IMR-90 (cell line): ENCODE data around the gene MIEF2. TPM values are rescaled to one million over a fixed set of nuclear protein-coding genes. Genes with fewer than 3 reads are reported as not detected.

ENCODE experiments used
- ATAC-seq: fragments of 200-7000 bp; cut with Tn5 transposase; 2 replicates; pipeline ENCODE4 v1.9.1; 2020; ENCODE audit warnings: low read depth, mild to moderate bottlenecking, moderate library complexity
- BruUV-seq: library from RNA; stranded (reverse); fragments of 400-500 nt; replicated peaks from 2 replicates; lab custom pipeline; 2021; lab: Mats Ljungman, UMichigan
- CTCF ChIA-PET: fragments of 300-600 bp; formaldehyde crosslinking; extraction: SDS; loops from one replicate; lab custom pipeline; 2021; ENCODE audit warnings: antibody characterized with exemption; lab: Yijun Ruan, JAX
- POLR2A ChIA-PET: fragments of 300-600 bp; sonication (Branson Sonifier 250); formaldehyde crosslinking; loops from one replicate; lab custom pipeline; 2022; ENCODE audit warnings: antibody characterized with exemption; ENCODE audit not compliant: unreplicated experiment; lab: Charles Lee
- DNase-seq: peaks from one replicate; pipeline ENCODE4 v3.0.0; 2013
- H2AFZ ChIP-seq: replicated peaks from 2 replicates; pipeline ENCODE3; 2013; ENCODE audit warnings: low read length, mild to moderate bottlenecking; ENCODE audit not compliant: poor library complexity
- H2AK5ac ChIP-seq: 2 replicates; pipeline ENCODE4 v1.6.1; 2013; ENCODE audit warnings: low read depth, low read length, inconsistent platforms
- H2AK9ac ChIP-seq: replicated peaks from 2 replicates; pipeline ENCODE3; 2013; ENCODE audit warnings: mild to moderate bottlenecking, low read depth, low read length, moderate library complexity; ENCODE audit not compliant: poor library complexity
- H2BK120ac ChIP-seq: 2 replicates; pipeline ENCODE4 v1.6.1; 2013; ENCODE audit warnings: low read depth, low read length, inconsistent platforms
- H2BK15ac ChIP-seq: 3 replicates; pipeline ENCODE4 v1.6.1; 2013; ENCODE audit warnings: low read depth, low read length, inconsistent platforms
- H2BK20ac ChIP-seq: 2 replicates; pipeline ENCODE4 v1.6.1; 2013; ENCODE audit warnings: low read depth, mild to moderate bottlenecking, inconsistent platforms, low read length, moderate library complexity
- H2BK5ac ChIP-seq: 2 replicates; pipeline ENCODE4 v1.6.1; 2013; ENCODE audit warnings: mild to moderate bottlenecking, low read depth, low read length, inconsistent platforms; ENCODE audit not compliant: poor library complexity, severe bottlenecking
- H3K14ac ChIP-seq: replicated peaks from 2 replicates; pipeline ENCODE4 v1.6.1; 2013; ENCODE audit warnings: low read depth, low read length, inconsistent platforms
- H3K18ac ChIP-seq: 2 replicates; pipeline ENCODE4 v1.6.1; 2013; ENCODE audit warnings: low read depth, low read length, control low read depth
- H3K23ac ChIP-seq: 2 replicates; pipeline ENCODE4 v1.6.1; 2013; ENCODE audit warnings: low read depth, low read length, inconsistent platforms
- H3K27ac ChIP-seq: 2 replicates; pipeline ENCODE4 v1.5.1; 2013; ENCODE audit warnings: mild to moderate bottlenecking, control low read depth, low read length; ENCODE audit not compliant: insufficient read depth
- H3K27me3 ChIP-seq: 2 replicates; pipeline ENCODE4 v1.6.1; 2013; ENCODE audit warnings: low read length; ENCODE audit not compliant: control insufficient read depth, insufficient read depth
- H3K36me3 ChIP-seq: 2 replicates; pipeline ENCODE4 v1.6.1; 2013; ENCODE audit warnings: low read length, mixed read lengths; ENCODE audit not compliant: control insufficient read depth, insufficient read depth
- H3K4ac ChIP-seq: 2 replicates; pipeline ENCODE4 v1.6.1; 2013; ENCODE audit warnings: low read depth, low read length, inconsistent platforms
- H3K4me1 ChIP-seq: 2 replicates; pipeline ENCODE4 v1.6.1; 2013; ENCODE audit warnings: low read length, mixed read lengths; ENCODE audit not compliant: control insufficient read depth, insufficient read depth
- H3K4me2 ChIP-seq: 2 replicates; pipeline ENCODE4 v1.6.1; 2013; ENCODE audit warnings: low read depth, mild to moderate bottlenecking, control low read depth, low read length, moderate library complexity
- H3K4me3 ChIP-seq: 2 replicates; pipeline ENCODE4 v1.5.1; 2013; ENCODE audit warnings: low read depth, mild to moderate bottlenecking, control low read depth, low read length, moderate library complexity; ENCODE audit not compliant: insufficient read depth
- H3K56ac ChIP-seq: 2 replicates; pipeline ENCODE4 v1.6.1; 2013; ENCODE audit warnings: low read length, inconsistent platforms; ENCODE audit not compliant: insufficient read depth; ENCODE audit errors: extremely low read depth
- H3K79me1 ChIP-seq, 2 experiments: 2 replicates each; pipeline ENCODE4 v1.6.1; 2013; ENCODE audit warnings: low read length in 2 of 2, inconsistent platforms in 1 of 2, low read depth in 1 of 2
- H3K9ac ChIP-seq: 2 replicates; pipeline ENCODE4 v1.6.1; 2013; ENCODE audit warnings: low read depth, low read length, control low read depth
- H3K9me1 ChIP-seq: 2 replicates; pipeline ENCODE4 v1.6.1; 2013; ENCODE audit warnings: low read length, inconsistent platforms; ENCODE audit not compliant: insufficient read depth
- H3K9me3 ChIP-seq: 2 replicates; pipeline ENCODE4 v1.6.1; 2013; ENCODE audit warnings: low read length; ENCODE audit not compliant: control insufficient read depth, insufficient read depth
- H4K20me1 ChIP-seq: 2 replicates; pipeline ENCODE4 v1.6.1; 2013; ENCODE audit warnings: low read length, inconsistent platforms; ENCODE audit not compliant: insufficient read depth
- H4K5ac ChIP-seq: 2 replicates; pipeline ENCODE4 v1.6.1; 2013; ENCODE audit warnings: mild to moderate bottlenecking, low read depth, low read length, control low read depth
- H4K8ac ChIP-seq, 2 experiments: 2 replicates each; pipeline ENCODE4 v1.6.1; 2013; ENCODE audit warnings: low read depth in 2 of 2, low read length in 2 of 2, control low read depth in 1 of 2, inconsistent platforms in 1 of 2
- H4K91ac ChIP-seq: 2 replicates; pipeline ENCODE4 v1.6.1; 2013; ENCODE audit warnings: low read depth, low read length, inconsistent platforms; ENCODE audit not compliant: insufficient read depth
- CEBPB ChIP-seq: IDR thresholded peaks from 2 replicates; pipeline ENCODE4 v1.6.1; 2012; ENCODE audit warnings: low read depth, low read length, improper control_type of control experiment
- CHD1 ChIP-seq: IDR thresholded peaks from 2 replicates; pipeline ENCODE4 v1.6.1; 2012; ENCODE audit warnings: low read depth, low read length, improper control_type of control experiment
- MAFK ChIP-seq: IDR thresholded peaks from 2 replicates; pipeline ENCODE4 v1.6.1; 2012; ENCODE audit warnings: low read depth, low read length, improper control_type of control experiment
- POLR2A ChIP-seq: IDR thresholded peaks from 2 replicates; pipeline ENCODE4 v1.6.1; 2012; ENCODE audit warnings: mild to moderate bottlenecking, low read depth, low read length
- WGBS, 2 experiments: methylation state at CpG; one replicate each; pipeline versions ENCODE4 v1.1.5 to v1.1.7; 2013; ENCODE audit warnings: missing lambda C conversion rate in 2 of 2; ENCODE audit not compliant: insufficient read length in 1 of 2; ENCODE audit errors: extremely low coverage in 2 of 2; 5-methylcytosine and 5-hydroxymethylcytosine counted together
- dilution Hi-C: fragments of 300-500 bp; cut with HindIII; formaldehyde crosslinking; loops from one replicate; pipeline ENCODE4 v1.14.3; 2018; ENCODE audit warnings: low sequenced_read_pairs; ENCODE audit not compliant: unreplicated experiment
- in situ Hi-C: fragments of 300-500 bp; cut with MboI; formaldehyde crosslinking; loops from 3 replicates; pipeline ENCODE4 v1.14.3; 2019; ENCODE audit warnings: low sequenced_read_pairs, inconsistent platforms, mixed read lengths
- intact Hi-C: fragments of 100-400 bp; cut with micrococcal nuclease; formaldehyde crosslinking; loops from 2 replicates; pipeline ENCODE4 v1.10.0; 2022
- polyA plus RNA-seq, 3 experiments: library from polyadenylated mRNA; depleted of rRNA; stranded (reverse); fragments of >200 nt; gene quantifications; 2 replicates each; pipeline ENCODE4 v1.2.3, GENCODE V29; 2012; ENCODE audit warnings: low replicate concordance in 1 of 3
- total RNA-seq: library from RNA; depleted of rRNA; stranded (reverse); fragments of >200 nt; gene quantifications from 2 replicates; pipeline ENCODE4 v1.2.3, GENCODE V29; 2012

MIEF2 gene
- total and polyA plus RNA-seq, 2 of the 4 experiments (the other 2 are of a cell fraction) = 9.1 to 26.6 TPM

- peaks cover 29% of the 10 kb centered on the region for H4K20me1 ChIP-seq
- no peak overlapping the region for H3K4ac ChIP-seq
- no peaks in the 10 kb centered on the region for H3K9me1 ChIP-seq
- H2AK5ac ChIP-seq = no peak overlapping the region
- H2BK5ac ChIP-seq = no peak overlapping the region
- CTCF ChIA-PET = no interaction called here
- H2AK9ac ChIP-seq = peak overlapping the region; percentile 58
- 90% methylated on average over 6 of the region's 15 CpGs; no CpG with 5 or more reads in 1 of the 2 experiments for WGBS, 2 experiments
- H3K79me1 ChIP-seq = peaks cover 8 to 44% of the 10 kb centered on the region in 2 experiments
- in situ Hi-C loops (no loop called here), intact Hi-C loops (no loop called here), dilution Hi-C loops (no loop called here)
- no peak overlapping the region for H2AFZ ChIP-seq
- H2BK15ac ChIP-seq = no peak overlapping the region
- no peaks in the 10 kb centered on the region for H3K27me3 ChIP-seq
- no peak overlapping the region for H3K23ac ChIP-seq
- H4K5ac ChIP-seq = no peak overlapping the region
- no peak for DNase-seq
- POLR2A ChIA-PET = no interaction called here
- H4K8ac ChIP-seq = no peak overlapping the region
- no peak overlapping the region for H4K91ac ChIP-seq
- H3K56ac ChIP-seq = no peak overlapping the region
- H3K36me3 ChIP-seq = peaks cover 88% of the 10 kb centered on the region
- no peaks in the 10 kb centered on the region for H3K9me3 ChIP-seq
- no peak overlapping the region for H2BK120ac ChIP-seq
- H3K4me2 ChIP-seq = no peak overlapping the region
- ATAC-seq = no peak
- H3K18ac ChIP-seq = no peak overlapping the region
- no peak overlapping the region for H3K14ac ChIP-seq
- no peaks in the 10 kb centered on the region for H3K4me1 ChIP-seq
- no peak overlapping the region for H3K9ac ChIP-seq
- no peak overlapping the region for H2BK20ac ChIP-seq
- TF ChIP-seq POLR2A (no peak), CEBPB (no peak), MAFK (no peak), CHD1 (no peak)
- no TSS peak for BruUV-seq
- H3K4me3 ChIP-seq = no peak overlapping the region
- H3K27ac ChIP-seq = no peak overlapping the region
These were observed 9.3 kb upstream of the MIEF2 start for GRCh38 chr17:18251204-18251603.
